Activated CD8-positive, alpha-beta T cell treated with anti-CD3 and anti-CD28 coated beads for 36 hours (primary cell): ENCODE data around the gene LTA. TPM values are rescaled to one million over a fixed set of nuclear protein-coding genes. Genes with fewer than 3 reads are reported as not detected.

ENCODE experiments used
- ATAC-seq: fragments of 200-7000 bp; cut with Tn5 transposase; one replicate; pipeline ENCODE4 v1.10.0; 2021; ENCODE audit warnings: mild to moderate bottlenecking, moderate library complexity
- CTCF ChIA-PET: fragments of 350-600 bp; sonication (Branson Sonifier 250); formaldehyde crosslinking; loops from one replicate; lab custom pipeline; 2021; ENCODE audit warnings: antibody characterized with exemption; lab: Charles Lee
- POLR2A ChIA-PET: fragments of 350-600 bp; sonication (Branson Sonifier 250); formaldehyde crosslinking; loops from one replicate; lab custom pipeline; 2021; ENCODE audit warnings: antibody characterized with exemption; lab: Charles Lee
- DNase-seq: peaks from one replicate; pipeline ENCODE4 v3.0.0-alpha.2; 2020
- H3K27ac Mint-ChIP-seq: one replicate; pipeline ENCODE4 v1.8.0; 2021; ENCODE audit warnings: mild to moderate bottlenecking, mixed read lengths
- H3K27me3 Mint-ChIP-seq: one replicate; pipeline ENCODE4 v1.8.0; 2021; ENCODE audit warnings: mixed read lengths
- H3K36me3 Mint-ChIP-seq: one replicate; pipeline ENCODE4 v1.8.0; 2021; ENCODE audit warnings: low read depth, mixed read lengths
- H3K4me1 Mint-ChIP-seq: one replicate; pipeline ENCODE4 v1.8.0; 2021; ENCODE audit warnings: low read depth, mixed read lengths
- H3K4me3 Mint-ChIP-seq: one replicate; pipeline ENCODE4 v1.8.0; 2021; ENCODE audit warnings: mild to moderate bottlenecking, moderate library complexity, mixed read lengths
- H3K9me3 Mint-ChIP-seq: one replicate; pipeline ENCODE4 v1.8.0; 2021; ENCODE audit warnings: mixed read lengths
- intact Hi-C: fragments of 100-400 bp; cut with micrococcal nuclease; formaldehyde crosslinking; loops from one replicate; pipeline ENCODE4 v1.10.0; 2022
- total RNA-seq, 2 experiments: library from RNA; stranded (reverse); gene quantifications; one replicate each; pipeline ENCODE4 v1.2.3, GENCODE V29; 2021
- TF ChIP-seq, protein P1 (sequence below): fragments of 200-600 bp; IDR thresholded peaks from one replicate; pipeline ENCODE4 v1.8.0; 2022; ENCODE audit warnings: antibody characterized with exemption, mild to moderate bottlenecking

The LTA gene
- total RNA-seq, 2 experiments from 2014 or later, result 713 to 724 TPM

DNA sequence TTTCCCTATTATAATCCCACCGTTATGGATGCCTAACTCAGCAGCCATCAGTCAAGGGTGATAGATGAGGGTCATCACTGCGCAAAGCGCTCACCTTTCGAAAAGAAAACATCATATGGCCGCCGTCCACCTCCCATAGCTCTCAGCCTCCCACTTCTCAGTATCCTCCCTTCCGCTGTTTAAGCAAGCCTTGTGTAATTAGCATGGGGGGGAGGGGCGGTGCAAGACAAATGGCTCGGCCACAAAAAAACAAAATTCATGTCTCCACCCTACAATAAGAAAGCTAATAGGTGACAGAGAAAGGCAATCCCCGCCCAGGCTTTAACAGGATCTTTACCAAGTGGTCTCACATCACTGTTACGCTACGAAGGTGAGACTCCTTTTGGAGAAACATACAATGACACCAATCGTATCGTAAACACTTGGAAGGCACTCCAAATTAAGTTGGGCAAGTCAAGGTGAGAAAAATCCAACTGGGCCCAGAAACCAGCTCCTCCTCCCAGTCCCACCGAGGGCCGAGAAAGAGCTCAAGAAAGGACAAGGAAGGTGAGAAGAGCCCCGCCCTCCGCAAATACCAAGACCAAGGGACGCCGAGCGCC, 30.9 kb upstream of the LTA start:
- ChIA-PET POLR2A (interaction anchor here (0.6 to 6.0 kb wide), 47 partner anchors 10 to 1312 kb away, joined by 3 to 97 read pairs (median 4); partner anchors contain the start of genes AIF1, C6orf47, CSNK2B and DXO), CTCF (interaction anchor here (1.0 to 56.2 kb wide), 8 partner anchors 9 to 141 kb away, joined by 5 to 2542 read pairs (median 6); partner anchors contain the start of genes LST1, LTB, NCR3 and TNF)
- ATAC-seq (peak; percentile 29), DNase-seq (peak; percentile 81)
- Mint-ChIP-seq H3K4me1 (peaks cover 43% of the 10 kb centered on the region), H3K27ac (peak overlapping the region; percentile 95), H3K9me3 (no peaks in the 10 kb centered on the region), H3K27me3 (no peaks in the 10 kb centered on the region), H3K36me3 (peaks cover 48% of the 10 kb centered on the region), H3K4me3 (peak overlapping the region; percentile 81)
- intact Hi-C loops, result loop anchor here (2.0 to 10.0 kb wide), 3 partner anchors 48 to 194 kb away; partner anchors contain the start of genes C6orf47, CLIC1, CSNK2B and GPANK1
- TF ChIP-seq, protein P1, sequence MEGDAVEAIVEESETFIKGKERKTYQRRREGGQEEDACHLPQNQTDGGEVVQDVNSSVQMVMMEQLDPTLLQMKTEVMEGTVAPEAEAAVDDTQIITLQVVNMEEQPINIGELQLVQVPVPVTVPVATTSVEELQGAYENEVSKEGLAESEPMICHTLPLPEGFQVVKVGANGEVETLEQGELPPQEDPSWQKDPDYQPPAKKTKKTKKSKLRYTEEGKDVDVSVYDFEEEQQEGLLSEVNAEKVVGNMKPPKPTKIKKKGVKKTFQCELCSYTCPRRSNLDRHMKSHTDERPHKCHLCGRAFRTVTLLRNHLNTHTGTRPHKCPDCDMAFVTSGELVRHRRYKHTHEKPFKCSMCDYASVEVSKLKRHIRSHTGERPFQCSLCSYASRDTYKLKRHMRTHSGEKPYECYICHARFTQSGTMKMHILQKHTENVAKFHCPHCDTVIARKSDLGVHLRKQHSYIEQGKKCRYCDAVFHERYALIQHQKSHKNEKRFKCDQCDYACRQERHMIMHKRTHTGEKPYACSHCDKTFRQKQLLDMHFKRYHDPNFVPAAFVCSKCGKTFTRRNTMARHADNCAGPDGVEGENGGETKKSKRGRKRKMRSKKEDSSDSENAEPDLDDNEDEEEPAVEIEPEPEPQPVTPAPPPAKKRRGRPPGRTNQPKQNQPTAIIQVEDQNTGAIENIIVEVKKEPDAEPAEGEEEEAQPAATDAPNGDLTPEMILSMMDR, result no peak

DNA sequence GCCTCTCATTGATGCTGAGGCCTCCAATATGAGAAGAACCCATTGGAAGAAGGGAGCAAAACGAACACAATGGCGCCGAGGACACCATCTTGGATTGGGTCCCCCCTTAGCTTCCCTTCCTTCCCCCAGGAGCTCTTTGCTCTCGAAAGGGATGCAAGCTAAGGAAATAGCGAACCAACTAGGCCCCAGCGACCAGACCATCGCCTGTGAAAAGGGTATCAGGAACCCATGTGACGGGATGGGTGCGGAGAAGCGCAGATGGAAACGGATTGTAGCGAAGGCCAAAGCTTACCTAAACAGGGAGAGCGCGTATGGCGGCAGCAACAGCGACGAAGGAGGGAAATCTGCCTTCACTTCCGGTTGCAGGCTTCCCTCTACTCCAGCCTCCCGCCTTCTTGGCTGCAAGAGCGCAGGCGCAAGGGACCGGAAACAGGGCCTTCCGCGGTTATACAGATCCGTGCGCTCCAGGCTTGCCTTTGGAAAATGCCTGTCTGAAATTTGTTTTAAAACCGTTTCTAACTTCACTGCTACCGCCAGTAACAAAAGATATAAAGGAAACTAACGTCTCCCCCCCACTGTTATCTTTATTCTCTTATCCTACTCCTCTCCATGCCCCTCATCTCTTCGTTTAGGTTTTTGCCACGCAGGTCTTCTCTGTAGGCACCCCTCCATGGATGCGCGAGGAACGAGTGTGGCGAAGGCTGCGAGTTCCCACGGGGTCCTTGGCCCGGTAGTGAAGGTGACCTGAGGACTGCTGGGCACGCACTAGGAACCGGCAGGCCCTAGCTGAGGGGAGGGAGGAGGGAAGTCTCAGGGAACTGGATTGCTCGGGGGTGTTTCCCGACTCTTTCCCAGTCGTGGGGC, 30.2 kb upstream of the LTA start, which contains the start of gene DDX39B:
Gene DDX39B (minus strand): TSS at position 346 of the 864 bp plus-strand sequence. CDS start 1,471 bp downstream, outside the sequence.
- TF ChIP-seq, protein P1, result no peak
- H3K36me3 Mint-ChIP-seq, result peaks cover 40% of the 10 kb centered on the region
- H3K27me3 Mint-ChIP-seq, result no peaks in the 10 kb centered on the region
- peaks cover 43% of the 10 kb centered on the region for H3K4me1 Mint-ChIP-seq
- CTCF ChIA-PET, result interaction anchor here (1.0 to 56.2 kb wide), 10 partner anchors 9 to 142 kb away, joined by 5 to 2542 read pairs (median 6); partner anchors contain the start of genes LST1, LTB, NCR3 and TNF
- POLR2A ChIA-PET, result interaction anchor here (0.6 to 6.0 kb wide), 51 partner anchors 10 to 1311 kb away, joined by 3 to 97 read pairs (median 4); partner anchors contain the start of genes AIF1, C6orf47, CSNK2B and DXO
- DNase-seq (peak; percentile 95), ATAC-seq (peak; percentile 79)
- peak within 1 kb of the TSS; percentile 81 for H3K4me3 Mint-ChIP-seq
- H3K9me3 Mint-ChIP-seq, result no peaks in the 10 kb centered on the region
- H3K27ac Mint-ChIP-seq, result peak within 1 kb of the TSS; percentile 95
- intact Hi-C loops, result loop anchor here (2.0 to 10.0 kb wide), 3 partner anchors 49 to 193 kb away; partner anchors contain the start of genes C6orf47, CLIC1, CSNK2B and GPANK1

DNA sequence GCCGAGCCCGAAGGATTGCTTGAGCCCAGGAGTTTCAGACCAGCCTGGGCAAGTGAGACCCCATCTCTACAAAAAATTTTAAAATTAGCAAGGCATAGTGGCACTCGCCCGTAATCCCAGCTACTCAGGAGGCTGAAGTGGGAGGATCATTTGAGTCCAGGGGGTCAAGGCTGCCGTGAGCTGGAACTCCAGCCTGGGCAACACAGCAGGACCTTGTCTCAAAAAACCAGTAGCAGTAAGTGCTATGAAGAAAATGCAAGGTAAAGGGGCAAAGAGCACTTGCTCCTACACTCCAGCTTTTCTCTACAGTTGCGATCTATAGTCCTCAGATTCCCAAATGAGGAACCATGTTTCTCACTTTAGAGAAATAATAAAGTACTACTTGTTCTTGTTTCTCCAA, 28.4 kb upstream of the LTA start:
- Mint-ChIP-seq H3K27me3 (no peaks in the 10 kb centered on the region), H3K36me3 (peaks cover 31% of the 10 kb centered on the region), H3K4me3 (peak overlapping the region; percentile 81), H3K9me3 (no peaks in the 10 kb centered on the region), H3K27ac (no peak overlapping the region), H3K4me1 (peaks cover 41% of the 10 kb centered on the region)
- intact Hi-C loops, result loop anchor here (10.0 kb wide), 2 partner anchors 121 to 191 kb away; partner anchors contain the start of genes C6orf47, CLIC1, CSNK2B and GPANK1
- TF ChIP-seq, protein P1, result no peak
- ChIA-PET CTCF (interaction anchor here (1.0 to 56.2 kb wide), 5 partner anchors 7 to 51 kb away, joined by 3 to 2542 read pairs (median 8); partner anchors contain the start of genes LST1, LTB, NCR3 and TNF), POLR2A (interaction anchor here (0.6 to 6.0 kb wide), 6 partner anchors 9 to 121 kb away, joined by 3 to 97 read pairs (median 4); partner anchors contain the start of genes GPANK1, LTB and TNF)
- no peak for DNase-seq
- no peak for ATAC-seq

DNA sequence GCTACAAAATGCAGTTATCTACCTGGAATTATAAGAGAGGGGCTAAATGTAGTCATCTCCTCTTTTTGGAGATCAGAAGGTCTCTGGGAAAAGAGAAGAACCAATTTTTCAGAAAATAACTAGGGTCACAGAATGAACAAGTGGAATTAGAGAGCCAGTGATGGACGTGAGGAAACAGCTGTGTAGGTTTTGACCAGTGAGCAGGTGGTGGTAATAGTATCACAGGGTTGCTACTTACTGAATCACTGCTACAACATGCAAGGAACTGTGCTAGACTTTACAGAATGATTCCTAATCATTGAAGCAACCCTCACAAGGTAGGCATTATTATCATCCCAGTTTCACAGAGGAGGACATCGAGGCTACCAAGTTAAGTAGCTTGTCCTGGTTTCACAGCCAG, 27.4 kb upstream of the LTA start:
- peaks cover 37% of the 10 kb centered on the region for H3K4me1 Mint-ChIP-seq
- no peak overlapping the region for H3K4me3 Mint-ChIP-seq
- no peaks in the 10 kb centered on the region for H3K9me3 Mint-ChIP-seq
- peaks cover 30% of the 10 kb centered on the region for H3K36me3 Mint-ChIP-seq
- no peaks in the 10 kb centered on the region for H3K27me3 Mint-ChIP-seq
- ChIA-PET CTCF (interaction anchor here (1.0 to 56.2 kb wide), 3 partner anchors 47 to 145 kb away, joined by 3 to 2542 read pairs (median 8); partner anchors contain the start of genes LST1, LTB, NCR3 and TNF), POLR2A (interaction anchor here (1.1 to 5.0 kb wide), 3 partner anchors 31 to 53 kb away, joined by 5 to 57 read pairs (median 32); partner anchors contain the start of genes NCR3 and TNF)
- H3K27ac Mint-ChIP-seq, result no peak overlapping the region
- ATAC-seq (no peak), DNase-seq (no peak)
- TF ChIP-seq, protein P1, result no peak
- intact Hi-C loops, result loop anchor here (5.0 to 10.0 kb wide), 3 partner anchors 38 to 190 kb away; partner anchors contain the start of genes C6orf47, CLIC1, CSNK2B and GPANK1
